K562 (cell line): Measurements from ENCODE around the gene CACNA1C. TPM values are rescaled to one million over a fixed set of nuclear protein-coding genes. Genes with fewer than 3 reads are reported as not detected.
A peak's percentile ranks its signal among the peaks of the same experiment; 100 is the strongest.

ENCODE experiments used
- ARID3A ChIP-seq: IDR thresholded peaks from 2 replicates; pipeline ENCODE4 v1.6.1; 2012; ENCODE audit warnings: low read depth, low read length, improper control_type of control experiment, borderline replicate concordance
- CTCF ChIP-seq, 3 experiments: IDR thresholded peaks in 2 of 3; conservative IDR thresholded peaks in 1 of 3; 2 replicates each; pipeline ENCODE4 v1.5.1; 2011 to 2012; ENCODE audit warnings: low read length in 3 of 3, mild to moderate bottlenecking in 3 of 3, control low read depth in 2 of 3, improper control_type of control experiment in 1 of 3, inconsistent platforms in 1 of 3, low read depth in 1 of 3, mixed read lengths in 1 of 3, moderate library complexity in 1 of 3; ENCODE audit not compliant: insufficient read depth in 2 of 3
- DACH1 ChIP-seq: fragments of 450-650 bp; IDR thresholded peaks from 2 replicates; pipeline ENCODE4 v1.6.1; 2018; ENCODE audit not compliant: partially characterized antibody
- ESRRA ChIP-seq: fragments of 450-650 bp; IDR thresholded peaks from 2 replicates; pipeline ENCODE4 v1.6.1; 2014; ENCODE audit warnings: low read depth, mild to moderate bottlenecking, moderate library complexity, borderline replicate concordance
- HOMEZ ChIP-seq: fragments of 250-450 bp; sonication (Bioruptor Pico); IDR thresholded peaks from 2 replicates; pipeline ENCODE4 v1.4.0; 2020; ENCODE audit warnings: mild to moderate bottlenecking, moderate library complexity
- JUND ChIP-seq, 2 experiments: IDR thresholded peaks; 2 replicates in 1 of 2; 3 replicates in 1 of 2; pipeline ENCODE4 v1.6.1; 2011; ENCODE audit warnings: borderline replicate concordance in 2 of 2, low read depth in 2 of 2, low read length in 2 of 2, improper control_type of control experiment in 1 of 2, missing biosample characterization in 1 of 2, missing genetic modification characterization in 1 of 2, missing genetic modification reagents in 1 of 2
- NELFE ChIP-seq: IDR thresholded peaks from 2 replicates; pipeline ENCODE4 v1.6.1; 2011; ENCODE audit warnings: mild to moderate bottlenecking; ENCODE audit not compliant: insufficient read depth, insufficient read length
- NFIX ChIP-seq: fragments of 250-450 bp; sonication (Bioruptor Pico); IDR thresholded peaks from 2 replicates; pipeline ENCODE4 v1.4.0; 2020; ENCODE audit warnings: low read depth, mild to moderate bottlenecking, moderate library complexity
- RBM25 ChIP-seq: fragments of 200-400 bp; formaldehyde crosslinking; IDR thresholded peaks from 2 replicates; pipeline ENCODE4 v1.6.1; 2018; ENCODE audit warnings: low read length, low read depth, moderate library complexity; ENCODE audit not compliant: severe bottlenecking
- SRSF7 ChIP-seq: fragments of 200-400 bp; formaldehyde crosslinking; optimal IDR thresholded peaks from 2 replicates; pipeline ENCODE3; 2017; ENCODE audit warnings: mild to moderate bottlenecking, low read depth, low read length
- XRCC5 ChIP-seq: fragments of 200-400 bp; formaldehyde crosslinking; IDR thresholded peaks from 2 replicates; pipeline ENCODE4 v1.6.1; 2017; ENCODE audit warnings: low read depth, mild to moderate bottlenecking, low read length
- ZBTB17 ChIP-seq: fragments of 450-650 bp; formaldehyde crosslinking; IDR thresholded peaks from 2 replicates; pipeline ENCODE4 v1.4.0; 2020; ENCODE audit warnings: mild to moderate bottlenecking
- ZNF592 ChIP-seq: fragments of 450-650 bp; IDR thresholded peaks from 2 replicates; pipeline ENCODE4 v1.6.1; 2017; ENCODE audit warnings: antibody characterized with exemption, mild to moderate bottlenecking
- polyA plus RNA-seq, 8 experiments: library from polyadenylated mRNA; depleted of rRNA in 4 of 8; stranded (reverse) in 5 of 8; unstranded in 3 of 8; fragments of >200 nt; fragmentation: Nextera tagmentation in 2 of 8; fragmentation: Illumina TruSeq in 1 of 8; extraction: Ambion mirVana in 2 of 8; extraction: Trizol in 1 of 8; gene quantifications; 2 replicates each; pipeline versions ENCODE4 v1.2.1 to v1.2.3, GENCODE V29; 2011 to 2014; ENCODE audit warnings: inconsistent platforms in 1 of 8, missing spikeins in 1 of 8
- total RNA-seq, 7 experiments: library from RNA; depleted of rRNA in 6 of 7; stranded (reverse); fragments of >200 nt in 6 of 7; fragmentation: Illumina TruSeq in 2 of 7; extraction: Trizol in 2 of 7; gene quantifications; 2 replicates each; pipeline versions ENCODE4 v1.2.1 to v1.2.3, GENCODE V29; 2011 to 2021; ENCODE audit warnings: low replicate concordance in 1 of 7

CACNA1C gene
- total and polyA plus RNA-seq, 9 of the 15 experiments (the other 6 are each of a cell fraction or from before 2014, with no cell fraction given): not detected

GRCh38 chr12:2004113-2004929 is 48.5 kb upstream of the CACNA1C start, which contains the start of gene DCP1B (continued):
- TF ChIP-seq JUND (IDR thresholded peaks at IDR 0.05; ENCODE audit: borderline replicate concordance, low read depth, low read length) (peak; percentile 39; the same call in 1 of the 2 replicates), JUND (tag; IDR thresholded peaks at IDR 0.05; ENCODE audit: borderline replicate concordance, low read depth, low read length) (no peak; the same call in 2 of the 3 replicates), HOMEZ (no peak), XRCC5 (peak; percentile 81), ZNF592 (no peak), ZBTB17 (CRISPR knock-in tag) (peak; percentile 99), ESRRA (peak; percentile 77; the same call in 1 of the 2 replicates), SRSF7 (no peak), NELFE (no peak), ARID3A (no peak), NFIX (CRISPR knock-in tag) (no peak), RBM25 (no peak), CTCF (IDR thresholded peaks at IDR 0.05 in 2 of 3, conservative IDR thresholded peaks at IDR 0.05 in 1 of 3; ENCODE audit: insufficient read depth in 2 of 3, low read depth in 1 of 3, low read length in 3 of 3) (no peak), DACH1 (no peak)
